Hepatocyte (in vitro differentiated cells): ENCODE data around the gene DMAC1. TPM values are rescaled to one million over a fixed set of nuclear protein-coding genes. Genes with fewer than 3 reads are reported as not detected.
A peak's percentile ranks its signal among the peaks of the same experiment; 100 is the strongest.

Source experiments
- DNase-seq: peaks from one replicate; pipeline ENCODE4 v3.0.0-alpha.2; 2016; ENCODE audit warnings: low spot score
- H2AFZ ChIP-seq: fragments of 200-600 bp; sonication (generic); 2 replicates; pipeline ENCODE4 v1.6.0; 2016; ENCODE audit warnings: antibody characterized with exemption, mild to moderate bottlenecking
- H3K27ac ChIP-seq: fragments of 200-600 bp; sonication (generic); 2 replicates; pipeline ENCODE4 v1.5.1; 2016; ENCODE audit warnings: mild to moderate bottlenecking
- H3K27me3 ChIP-seq: fragments of 200-600 bp; sonication (generic); 2 replicates; pipeline ENCODE4 v1.6.1; 2016
- H3K36me3 ChIP-seq: fragments of 200-600 bp; sonication (generic); replicated peaks from 2 replicates; pipeline ENCODE4 v1.5.1; 2016; ENCODE audit warnings: low read depth; ENCODE audit not compliant: insufficient read depth
- H3K4me1 ChIP-seq: fragments of 200-600 bp; sonication (generic); 2 replicates; pipeline ENCODE4 v1.5.1; 2016; ENCODE audit warnings: mild to moderate bottlenecking, moderate library complexity; ENCODE audit not compliant: insufficient read depth
- H3K4me2 ChIP-seq: fragments of 200-600 bp; sonication (generic); 2 replicates; pipeline ENCODE4 v1.6.0; 2016
- H3K4me3 ChIP-seq: fragments of 200-600 bp; sonication (generic); 2 replicates; pipeline ENCODE4 v1.5.1; 2016; ENCODE audit warnings: mild to moderate bottlenecking
- H3K79me2 ChIP-seq: fragments of 200-600 bp; sonication (generic); 2 replicates; pipeline ENCODE4 v1.6.0; 2017; ENCODE audit warnings: mild to moderate bottlenecking
- H3K9me2 ChIP-seq: fragments of 200-600 bp; sonication (generic); replicated peaks from 2 replicates; pipeline ENCODE4 v1.6.0; 2017; ENCODE audit warnings: mild to moderate bottlenecking; ENCODE audit not compliant: insufficient read depth
- H3K9me3 ChIP-seq: fragments of 200-600 bp; sonication (generic); 2 replicates; pipeline ENCODE4 v1.5.1; 2016; ENCODE audit warnings: low read depth, mild to moderate bottlenecking
- H4K20me1 ChIP-seq: fragments of 200-600 bp; sonication (generic); 2 replicates; pipeline ENCODE4 v1.6.0; 2016; ENCODE audit warnings: mild to moderate bottlenecking; ENCODE audit not compliant: insufficient read depth, poor library complexity, severe bottlenecking
- CTCF ChIP-seq: fragments of 200-600 bp; sonication (generic); IDR thresholded peaks from 2 replicates; pipeline ENCODE4 v1.5.1; 2016; ENCODE audit warnings: antibody characterized with exemption, mild to moderate bottlenecking; ENCODE audit not compliant: poor library complexity
- EZH2 ChIP-seq: fragments of 200-600 bp; sonication (generic); IDR thresholded peaks from 2 replicates; pipeline ENCODE4 v1.6.1; 2016; ENCODE audit warnings: antibody characterized with exemption, mild to moderate bottlenecking, borderline replicate concordance
- EZH2phosphoT487 ChIP-seq: fragments of 200-600 bp; sonication (generic); IDR thresholded peaks from one replicate; pipeline ENCODE4 v1.6.1; 2018; ENCODE audit warnings: antibody characterized with exemption, mild to moderate bottlenecking, low read depth, moderate library complexity; ENCODE audit not compliant: unreplicated experiment, severe bottlenecking
- WGBS: methylation state at CpG from one replicate; pipeline ENCODE4 v1.1.6; 2016; ENCODE audit warnings: low lambda C conversion rate; ENCODE audit errors: missing lambda C conversion rate; 5-methylcytosine and 5-hydroxymethylcytosine counted together
- polyA plus RNA-seq: library from polyadenylated mRNA; unstranded; fragments of >200 nt; fragmentation: Nextera tagmentation; extraction: Ambion mirVana; gene quantifications from 2 replicates; pipeline ENCODE4 v1.2.1, GENCODE V29; 2016
- total RNA-seq: library from RNA; depleted of rRNA; stranded (reverse); fragments of >200 nt; gene quantifications from 2 replicates; pipeline ENCODE4 v1.2.3, GENCODE V29; 2014

The DMAC1 gene
- total and polyA plus RNA-seq, 2 experiments from 2014 or later: 20.3 to 88.2 TPM

- Histone ChIP-seq H3K4me3 (no peak overlapping the region), H3K9me3 (no peaks in the 10 kb centered on the region), H4K20me1 (no peaks in the 10 kb centered on the region), H3K4me2 (no peak overlapping the region), H3K36me3 (no peaks in the 10 kb centered on the region), H3K9me2 (no peaks in the 10 kb centered on the region), H3K27ac (no peak overlapping the region), H3K27me3 (no peaks in the 10 kb centered on the region), H3K4me1 (peaks cover 5% of the 10 kb centered on the region), H3K79me2 (no peaks in the 10 kb centered on the region), H2AFZ (no peak overlapping the region)
- WGBS: 42% methylated on average over 3 of the region's 3 CpGs
- DNase-seq: peak; percentile 16
- TF ChIP-seq CTCF (no peak), EZH2phosphoT487 (no peak), EZH2 (no peak)
These were observed 19.2 kb downstream of the DMAC1 start for GRCh38 chr9:7780261-7780988.

- H2AFZ ChIP-seq: no peak overlapping the region
These were observed 20.6 kb downstream of the DMAC1 start for GRCh38 chr9:7778851-7779600.

GRCh38 chr9:7777771-7778170 lies 21.8 kb downstream of the DMAC1 start:
- Histone ChIP-seq H3K4me3 (no peak overlapping the region), H3K36me3 (no peaks in the 10 kb centered on the region), H3K4me2 (no peak overlapping the region), H4K20me1 (no peaks in the 10 kb centered on the region), H3K79me2 (no peaks in the 10 kb centered on the region), H3K4me1 (peaks cover 5% of the 10 kb centered on the region), H3K27ac (no peak overlapping the region), H3K27me3 (no peaks in the 10 kb centered on the region), H3K9me2 (no peaks in the 10 kb centered on the region), H3K9me3 (no peaks in the 10 kb centered on the region), H2AFZ (no peak overlapping the region)
- TF ChIP-seq EZH2phosphoT487 (no peak), EZH2 (no peak), CTCF (no peak)
- DNase-seq: no peak
- WGBS: 90% methylated on average over 1 of the region's 1 CpG

More at GRCh38 chr9:7778851-7779600, 20.6 kb downstream of the DMAC1 start:
- Histone ChIP-seq H4K20me1 (no peaks in the 10 kb centered on the region), H3K27me3 (no peaks in the 10 kb centered on the region), H3K79me2 (no peaks in the 10 kb centered on the region), H3K27ac (no peak overlapping the region), H3K4me1 (peaks cover 5% of the 10 kb centered on the region), H3K4me2 (no peak overlapping the region), H3K36me3 (no peaks in the 10 kb centered on the region), H3K9me2 (no peaks in the 10 kb centered on the region), H3K9me3 (no peaks in the 10 kb centered on the region), H3K4me3 (no peak overlapping the region)
- no peak for DNase-seq
- 93% methylated on average over 2 of the region's 2 CpGs for WGBS
- TF ChIP-seq EZH2 (no peak), CTCF (no peak), EZH2phosphoT487 (no peak)
